ENCODE data around the gene CD58. TPM values are rescaled to one million over a fixed set of nuclear protein-coding genes. Genes with fewer than 3 reads are reported as not detected.

Gene CD58
- polyA plus RNA-seq, 3 donors, result 81.0 to 168 (median 128) TPM

- H3K9ac ChIP-seq (ENCODE audit: insufficient read depth, low read length, poor library complexity, severe bottlenecking), result peak overlapping the region; percentile 67
- 0% methylated on average over 4 of the region's 8 CpGs for WGBS (ENCODE audit: insufficient coverage)
Measured at GRCh38 chr1:116514708-116515525, 55.9 kb downstream of the CD58 start.

More at GRCh38 chr1:116514708-116515525, 55.9 kb downstream of the CD58 start:
- Mint-ChIP-seq H3K36me3 (peaks cover 55 to 58% of the 10 kb centered on the region in 2 donors), H3K27ac (peak overlapping the region; percentile 99 to 100 (median 100)), H3K9me3 (peaks cover 0 to 3% (median 1%) of the 10 kb centered on the region in 7 donors), H3K4me3 (peak overlapping the region; percentile 60 to 76), H3K4me1 (peaks cover 63% of the 10 kb centered on the region), H3K27me3 (ENCODE audit: low read depth in 3 of 3) (peaks cover 0 to 5% (median 0%) of the 10 kb centered on the region in 3 donors)
- Histone ChIP-seq H2AFZ (ENCODE audit: insufficient read depth, low read depth, low read length, poor library complexity, severe bottlenecking) (no peak overlapping the region), H3K4me1 (ENCODE audit: control insufficient read depth in 1 of 2, insufficient read depth in 2 of 2, low read length in 2 of 2) (peaks cover 38 to 49% of the 10 kb centered on the region in 2 donors), H3K79me2 (ENCODE audit: insufficient read depth, low read length) (no peaks in the 10 kb centered on the region), H3K36me3 (replicated peaks in 1 of 2; ENCODE audit: control insufficient read depth in 1 of 2, insufficient read depth in 2 of 2, low read length in 2 of 2) (peaks cover 18 to 26% of the 10 kb centered on the region in 2 donors), H3K4me2 (replicated peaks; ENCODE audit: extremely low read depth, low read length, poor library complexity, severe bottlenecking) (peak overlapping the region; percentile 59), H4K20me1 (ENCODE audit: insufficient read depth, low read length) (no peaks in the 10 kb centered on the region), H3K27me3 (ENCODE audit: control insufficient read depth in 2 of 2, insufficient read depth in 2 of 2, low read length in 2 of 2) (no peaks in the 10 kb centered on the region), H3K27ac (ENCODE audit: low read depth in 1 of 2, low read length in 2 of 2) (peak overlapping the region; percentile 92 to 98), H3K4me3 (replicated peaks in 1 of 3; ENCODE audit: low read depth in 2 of 3, low read length in 3 of 3) (peak overlapping the region in 1 of 3 experiments; percentile 53), H3K9me3 (replicated peaks in 1 of 2; ENCODE audit: control insufficient read depth in 1 of 2, insufficient read depth in 1 of 2, low read length in 2 of 2) (no peaks in the 10 kb centered on the region)
- peak; percentile 97 to 98 (median 98) for DNase-seq
- intact Hi-C loops (cut with micrococcal nuclease), result loop anchor here in 1 of 2 donors (2.0 kb wide), 1 partner anchor 56 kb away; the partner anchor contains the start of gene CD58
- no peak for TF ChIP-seq CTCF (IDR thresholded peaks at IDR 0.05)

Measured in CD14-positive monocyte (primary cell).